HG03469 (cell line): ENCODE results near the gene REPS1.

Experiments
- ATAC-seq: cut with Tn5 transposase; IDR thresholded peaks from one replicate; pipeline ENCODE4 v1.9.1; 2021; ENCODE audit warnings: mild to moderate bottlenecking, moderate library complexity, moderate number of reproducible peaks; ENCODE audit not compliant: unreplicated experiment

The REPS1 gene

DNA sequence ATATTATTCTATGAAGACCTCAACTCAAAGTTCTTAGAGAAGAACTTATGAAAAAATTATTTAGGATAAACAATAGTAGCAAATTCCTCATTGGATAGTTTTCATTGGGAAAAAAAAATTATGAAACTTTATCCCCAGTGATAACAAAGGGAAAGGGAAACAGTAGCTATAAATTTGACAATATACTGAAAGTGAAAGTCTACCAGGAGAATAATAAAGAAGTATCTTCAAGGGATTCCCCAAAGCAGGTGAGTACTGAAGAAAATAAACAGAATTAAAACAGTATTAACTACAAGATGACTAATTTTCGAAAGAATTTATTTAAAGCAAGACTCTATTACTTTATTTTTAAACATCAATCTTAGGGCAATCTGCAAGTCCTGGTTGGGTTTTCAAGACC is 56.4 kb downstream of the REPS1 start:
- no peak for ATAC-seq

DNA sequence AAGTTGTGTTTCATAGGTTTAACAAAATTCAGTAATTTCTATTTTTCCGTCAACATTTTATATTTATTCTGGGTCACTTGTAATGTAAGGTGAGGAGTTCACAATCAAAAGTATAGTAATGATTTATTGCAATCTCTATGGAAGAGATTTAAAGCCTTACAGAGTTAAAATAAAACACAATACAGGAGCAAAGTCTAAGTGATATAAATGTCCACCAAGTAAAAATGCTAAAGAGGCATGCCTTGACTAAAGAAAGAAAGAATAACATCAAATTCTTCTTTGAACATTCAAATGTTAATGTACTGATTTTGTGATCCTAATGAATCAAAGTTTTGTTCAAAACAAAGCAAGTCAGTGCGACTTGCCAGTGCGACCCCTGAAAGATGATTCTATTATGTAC is 61.5 kb downstream of the REPS1 start:
- ATAC-seq, result no peak

DNA sequence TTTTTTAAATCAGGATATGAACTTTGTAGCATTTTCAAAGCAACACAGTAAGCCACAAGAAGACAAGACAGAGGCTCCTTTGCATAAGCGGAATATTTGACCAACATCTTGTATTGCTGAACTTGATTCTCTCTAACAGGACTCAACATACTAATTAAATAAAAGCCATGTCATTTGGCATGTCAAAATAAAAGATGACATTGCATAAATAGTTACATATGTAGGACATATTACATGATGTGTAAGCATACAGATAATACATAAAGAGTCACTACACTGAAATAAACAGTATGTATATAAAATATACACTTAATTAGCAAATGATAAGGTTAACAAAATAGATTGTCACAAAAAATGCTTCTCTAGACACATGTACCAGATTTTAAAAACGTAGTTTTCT is 62.2 kb downstream of the REPS1 start:
- ATAC-seq, result no peak

DNA sequence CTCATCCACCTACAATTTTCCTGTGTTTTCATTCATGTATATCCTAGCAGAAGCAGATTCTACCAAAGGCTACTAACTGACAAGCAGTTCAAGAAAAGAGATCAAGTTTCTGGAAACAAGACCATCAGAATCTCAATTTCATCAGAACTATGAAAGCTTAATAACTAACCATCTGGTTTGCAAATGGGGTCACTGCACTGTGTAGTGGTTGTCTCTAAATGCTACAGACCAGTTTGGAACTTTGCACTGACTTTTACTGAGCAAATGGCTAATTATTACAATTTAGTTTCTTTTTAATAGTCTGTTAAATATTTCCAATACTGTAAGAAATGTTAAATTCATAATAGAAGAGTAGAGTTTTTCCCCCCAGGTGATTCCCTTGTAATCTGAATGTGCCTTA is 64.5 kb downstream of the REPS1 start:
- no peak for ATAC-seq

DNA sequence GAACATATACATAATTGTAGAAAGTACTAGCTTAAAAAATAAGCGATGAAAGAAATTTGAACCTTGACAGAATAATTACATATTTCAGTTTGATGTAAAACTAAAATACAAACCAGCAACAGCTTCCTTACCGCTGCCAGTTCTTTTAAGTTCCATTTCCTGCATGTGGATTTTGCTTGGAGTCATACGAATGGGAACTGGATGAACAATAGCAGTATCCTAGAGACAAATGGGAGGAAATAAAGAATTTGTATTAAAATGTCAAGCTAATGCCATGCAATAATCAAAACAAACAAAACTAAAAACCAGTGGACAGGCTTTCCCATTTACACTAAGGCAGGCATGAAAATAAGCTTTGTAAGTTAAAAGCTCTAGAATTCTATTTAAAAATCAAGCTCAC is 67.1 kb downstream of the REPS1 start:
- no peak for ATAC-seq

DNA sequence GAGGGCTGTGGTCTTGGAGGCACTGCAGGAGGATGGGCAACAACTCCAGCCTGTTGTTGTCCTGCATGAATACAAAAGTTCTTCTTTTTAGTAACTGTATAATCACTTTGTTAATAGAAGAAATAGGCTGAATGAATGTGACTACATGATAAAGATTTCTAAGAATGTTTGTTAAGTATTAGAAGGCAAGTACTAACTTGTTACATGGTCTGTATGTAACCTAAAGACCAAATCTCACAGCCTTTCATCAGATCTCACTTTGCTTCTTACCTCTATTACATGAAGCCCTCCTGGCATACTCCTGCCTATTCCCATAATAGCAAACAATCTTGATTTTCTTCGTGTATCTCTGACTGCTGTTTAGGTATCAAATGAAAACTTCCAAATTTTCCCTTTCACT is 73.4 kb downstream of the REPS1 start:
- no peak for ATAC-seq

DNA sequence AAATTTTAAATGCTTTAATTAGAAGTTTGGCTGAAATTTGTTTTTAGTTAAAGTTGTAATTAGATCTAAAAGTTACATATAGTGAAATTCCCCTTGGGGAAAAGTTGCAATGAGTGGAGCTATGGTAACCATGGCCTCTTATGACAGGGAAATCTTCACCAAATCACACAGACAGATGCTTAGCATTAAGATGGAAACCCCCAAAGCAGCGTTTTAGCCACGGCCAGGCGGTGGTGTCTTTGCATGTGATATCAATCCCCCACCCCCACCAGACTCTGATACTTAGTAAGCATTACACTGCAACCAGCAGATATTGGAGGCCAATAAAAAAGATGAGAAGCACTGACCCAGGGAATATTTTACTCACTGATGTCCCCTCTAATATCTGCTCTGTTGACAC is 75.7 kb downstream of the REPS1 start:
- ATAC-seq, result no peak

DNA sequence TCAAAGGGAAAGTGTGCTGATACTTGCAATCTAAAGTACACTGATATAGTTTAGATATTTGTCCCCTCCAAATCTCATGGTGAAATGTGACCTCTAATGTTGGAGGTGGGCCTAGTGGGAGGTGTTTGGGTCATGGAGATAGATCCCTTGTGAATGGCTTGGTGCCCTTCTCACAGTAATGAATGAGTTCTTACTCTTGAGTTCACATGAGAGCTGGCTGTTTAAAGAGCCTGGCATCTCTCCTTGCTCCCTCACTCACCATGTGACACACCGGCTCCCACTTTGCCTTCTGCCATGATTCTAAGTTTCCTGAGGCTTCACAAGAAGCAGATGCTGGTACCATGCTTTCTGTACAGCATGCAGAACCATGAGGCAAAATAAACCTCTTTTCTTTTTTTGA is 78.1 kb downstream of the REPS1 start:
- no peak for ATAC-seq

DNA sequence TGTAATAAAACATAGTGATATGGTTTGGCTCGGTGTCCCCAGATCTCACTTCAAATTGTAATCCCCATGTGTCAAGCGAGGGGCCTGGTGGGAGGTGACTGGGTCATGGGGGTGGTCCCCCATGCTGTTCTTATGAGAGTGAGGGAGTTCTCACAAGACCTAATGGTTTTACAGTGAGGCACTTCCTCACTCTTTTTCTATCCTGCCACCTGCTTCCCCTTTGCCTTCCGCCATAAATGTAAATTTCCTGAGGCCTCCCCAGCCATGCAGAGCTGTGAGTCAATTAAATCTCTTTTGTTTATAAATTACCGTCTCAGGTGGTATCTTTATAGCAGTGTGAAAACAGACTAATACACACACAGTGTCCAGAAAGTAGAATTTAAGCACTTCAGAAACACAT is 78.5 kb downstream of the REPS1 start:
- ATAC-seq, result no peak

DNA sequence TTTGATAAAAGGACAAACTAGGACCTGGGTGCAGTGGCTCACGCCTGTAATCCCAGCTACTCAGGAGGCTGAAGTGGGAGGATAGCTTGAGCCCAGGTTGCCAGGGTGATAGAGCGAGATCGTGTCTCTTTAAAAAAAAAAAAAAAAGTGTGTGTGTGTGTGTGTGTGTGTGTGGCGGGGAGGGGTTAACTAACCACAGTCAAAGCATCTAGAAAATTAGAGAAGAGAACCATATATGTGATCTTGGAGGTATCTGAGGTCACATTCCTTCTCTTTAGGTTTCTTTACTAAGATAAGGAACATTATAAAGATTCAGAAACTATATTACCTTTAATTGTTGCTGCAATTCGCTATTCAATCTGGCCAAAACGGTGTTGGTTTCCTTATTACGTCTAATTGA is 80.9 kb downstream of the REPS1 start:
- ATAC-seq, result no peak

DNA sequence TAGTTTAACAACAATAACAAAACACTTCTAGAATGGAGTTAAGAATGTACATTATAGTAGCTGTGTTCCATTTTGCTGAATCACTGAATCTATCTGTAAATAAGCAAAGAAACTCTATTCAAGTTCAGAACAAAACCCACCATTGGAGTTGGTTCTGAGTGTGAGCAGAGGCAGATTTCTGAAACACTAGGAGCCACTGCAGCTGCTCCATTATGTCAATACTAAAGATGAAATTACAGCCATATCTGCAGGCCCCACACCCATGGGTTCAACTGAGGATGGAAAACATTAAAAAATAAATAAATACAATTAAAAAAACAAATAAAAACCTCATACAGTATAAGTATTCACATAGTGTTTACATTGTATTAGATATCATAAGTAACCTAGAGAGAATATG is 91.0 kb downstream of the REPS1 start:
- ATAC-seq, result no peak

DNA sequence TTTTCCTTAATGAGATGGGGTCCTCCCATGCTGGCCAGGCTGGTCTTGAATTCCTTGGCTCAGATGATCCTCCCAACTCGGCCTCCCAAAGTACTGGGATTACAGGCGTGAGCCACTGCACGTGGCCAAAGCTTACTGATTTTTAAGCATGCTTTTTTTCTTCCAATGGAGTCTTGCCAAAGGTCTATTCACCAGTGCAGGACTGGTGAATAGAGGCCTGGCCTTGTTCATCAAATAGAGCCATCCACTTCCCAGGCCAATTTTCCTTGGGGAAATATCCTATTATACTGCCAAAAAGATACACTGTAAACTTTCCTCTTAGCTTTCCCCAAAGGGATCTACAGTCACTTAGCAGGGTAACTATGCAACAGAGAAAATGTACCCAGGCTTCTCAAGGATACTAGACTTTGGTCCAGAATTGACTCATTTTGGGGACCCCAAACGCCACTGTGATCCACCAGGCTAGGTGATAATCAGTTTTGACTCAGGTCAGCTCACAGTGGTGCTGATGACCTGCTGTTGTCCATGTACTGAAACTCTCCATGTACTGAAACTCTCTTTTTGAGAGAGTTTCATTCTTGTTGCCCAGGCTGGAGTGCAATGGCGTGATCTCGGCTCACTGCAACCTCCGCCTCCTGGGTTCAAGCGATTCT is 91.8 kb downstream of the REPS1 start:
- ATAC-seq, result no peak

DNA sequence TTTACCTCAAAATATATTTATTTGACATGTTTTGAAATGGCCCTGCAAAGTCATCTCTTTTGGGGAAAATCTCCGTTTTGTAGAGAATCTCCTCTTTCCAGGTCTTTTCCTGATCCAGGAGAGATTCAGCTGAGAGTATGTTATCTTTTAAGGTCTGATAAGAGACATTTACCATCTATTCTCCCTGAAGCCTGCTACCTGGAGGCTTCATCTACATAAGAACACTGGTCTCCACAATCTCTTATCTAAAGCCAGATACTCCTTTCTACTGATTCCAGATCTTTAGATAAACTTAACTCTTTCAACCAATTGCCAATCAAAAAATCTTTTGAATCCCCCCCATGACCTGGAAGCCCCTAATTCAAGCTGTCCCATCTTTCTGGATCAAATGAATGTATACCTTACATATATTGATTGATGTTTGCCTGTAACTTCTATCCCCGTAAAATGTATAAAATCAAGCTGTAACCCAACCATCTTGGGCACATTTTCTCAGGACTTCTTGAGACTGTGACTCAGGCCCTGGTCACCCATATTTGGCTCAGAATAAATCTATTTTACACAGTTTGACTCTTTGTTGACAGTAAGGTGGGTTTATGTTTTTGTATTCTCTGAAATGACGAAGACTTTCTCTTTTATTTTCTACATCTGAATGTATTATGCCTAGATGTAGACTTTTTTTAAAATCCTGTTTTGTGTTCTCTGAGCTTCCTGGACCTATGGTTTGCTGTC is 96.6 kb downstream of the REPS1 start:
- ATAC-seq, result no peak

DNA sequence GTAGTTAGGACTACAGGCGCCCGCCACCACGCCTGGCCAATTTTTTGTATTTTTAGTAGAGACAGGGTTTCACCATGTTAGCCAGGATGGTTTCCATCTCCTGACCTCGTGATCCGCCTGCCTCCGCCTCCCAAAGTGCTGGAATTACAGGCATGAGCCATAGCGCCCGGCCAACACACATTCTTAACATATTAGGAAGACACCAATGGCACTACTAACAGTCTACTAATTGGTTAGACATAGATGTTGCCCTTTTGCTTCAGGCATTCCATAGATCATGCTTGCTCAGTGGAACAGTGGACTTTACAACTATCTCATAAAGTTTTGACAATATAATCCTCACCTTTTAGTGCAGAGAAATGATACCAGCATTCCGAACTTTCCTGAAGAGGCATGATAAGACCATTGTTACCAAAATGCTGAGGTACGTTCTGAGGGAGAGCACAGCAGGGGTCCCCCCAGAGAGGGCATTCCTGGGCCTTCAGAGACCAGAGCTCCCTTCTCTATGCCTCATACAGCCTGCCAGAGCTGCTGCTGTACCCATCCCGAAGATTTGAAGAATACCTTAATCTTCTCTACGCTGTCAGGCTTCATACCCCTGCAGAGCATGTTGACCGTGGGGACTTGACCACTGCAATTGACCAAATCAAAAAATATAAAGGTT is 102.8 kb downstream of the REPS1 start:
- ATAC-seq, result no peak

DNA sequence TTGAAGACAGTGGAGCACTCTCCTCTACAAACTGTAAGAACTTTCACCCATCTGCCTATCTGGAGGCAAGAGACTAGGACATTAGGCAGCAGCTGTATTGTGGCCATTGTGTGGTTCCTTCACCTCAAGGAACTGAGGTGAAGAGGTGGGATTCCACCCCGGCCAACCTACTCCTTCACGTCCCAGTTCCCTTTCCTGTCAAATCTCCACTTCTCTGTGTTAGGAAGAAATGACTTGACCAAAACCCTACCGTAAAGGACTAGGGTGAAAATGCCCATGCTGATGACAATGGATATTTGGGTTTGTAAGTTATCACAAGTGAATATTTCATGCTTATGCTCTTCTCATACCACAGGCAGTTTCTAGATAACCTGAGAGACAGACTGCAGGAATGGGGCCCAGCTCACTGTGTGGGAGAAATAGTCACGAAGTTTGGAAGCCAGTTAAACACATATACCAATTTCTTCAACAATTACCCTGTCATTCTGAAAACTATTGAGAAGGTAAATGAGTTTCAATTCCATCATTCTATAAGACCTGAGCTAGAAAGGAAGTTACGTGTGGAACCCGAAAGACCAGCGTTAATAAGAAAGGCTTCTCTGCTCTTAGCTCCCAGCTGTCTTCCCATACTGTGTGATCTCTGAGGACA is 105.6 kb downstream of the REPS1 start:
- peak; percentile 53 for ATAC-seq

DNA sequence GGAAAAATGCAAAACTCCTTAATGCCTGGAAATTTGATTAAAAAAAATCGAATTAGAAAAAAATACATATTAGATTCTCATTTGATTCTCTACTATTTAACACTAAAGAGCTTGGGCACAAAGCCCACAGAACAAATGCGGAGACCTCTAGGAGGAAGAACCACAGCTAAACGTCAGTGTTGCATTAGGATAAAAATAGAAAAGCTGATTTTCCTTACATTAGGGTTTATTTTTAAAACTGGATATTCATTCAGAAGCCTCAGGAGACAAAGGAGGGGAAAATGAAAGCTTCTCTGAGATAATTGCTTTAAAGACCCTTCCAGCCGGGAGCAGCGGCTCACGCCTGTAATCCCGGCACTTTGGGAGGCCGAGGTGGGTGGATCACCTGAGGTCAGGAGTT is 114.9 kb downstream of the REPS1 start:
- no peak for ATAC-seq

DNA sequence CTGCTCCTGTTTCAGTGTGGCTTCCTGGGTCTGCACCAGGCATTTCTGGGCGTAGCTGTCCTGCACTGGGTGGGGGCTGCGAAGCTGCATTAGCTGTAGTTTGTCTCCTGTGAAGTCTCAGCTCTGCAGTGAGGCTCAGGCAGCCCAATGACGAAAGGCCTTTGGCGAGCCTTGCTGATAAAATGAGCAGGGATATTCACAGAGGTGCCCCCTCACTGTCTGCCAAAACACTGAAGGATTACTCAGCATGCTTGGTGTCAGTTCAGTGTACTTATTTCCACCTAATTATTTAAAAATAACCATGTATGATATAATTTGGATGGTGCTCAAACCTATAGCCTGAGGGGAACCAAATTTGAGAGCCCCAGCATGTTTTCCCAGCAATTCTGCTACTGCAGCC is 118.7 kb downstream of the REPS1 start:
- ATAC-seq, result no peak

DNA sequence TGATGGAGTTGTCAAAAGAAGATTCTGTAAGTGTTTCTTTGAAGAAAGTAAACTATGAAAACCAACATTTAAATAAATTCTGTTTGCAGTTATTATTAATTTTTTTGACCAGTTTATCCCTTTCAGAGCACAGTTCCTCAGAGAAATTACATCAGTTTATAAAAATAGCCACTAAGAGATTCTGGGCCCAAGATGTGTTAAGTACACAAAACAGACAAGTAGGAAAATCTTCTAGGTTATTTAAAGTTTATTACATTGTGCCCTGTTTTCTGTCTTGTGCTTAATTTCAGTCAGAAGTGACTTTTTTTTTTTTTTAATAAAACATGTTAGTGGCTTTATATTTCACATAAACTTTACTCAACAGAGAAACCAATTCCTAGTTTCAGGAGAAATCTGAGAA is 119.9 kb downstream of the REPS1 start:
- no peak for ATAC-seq

DNA sequence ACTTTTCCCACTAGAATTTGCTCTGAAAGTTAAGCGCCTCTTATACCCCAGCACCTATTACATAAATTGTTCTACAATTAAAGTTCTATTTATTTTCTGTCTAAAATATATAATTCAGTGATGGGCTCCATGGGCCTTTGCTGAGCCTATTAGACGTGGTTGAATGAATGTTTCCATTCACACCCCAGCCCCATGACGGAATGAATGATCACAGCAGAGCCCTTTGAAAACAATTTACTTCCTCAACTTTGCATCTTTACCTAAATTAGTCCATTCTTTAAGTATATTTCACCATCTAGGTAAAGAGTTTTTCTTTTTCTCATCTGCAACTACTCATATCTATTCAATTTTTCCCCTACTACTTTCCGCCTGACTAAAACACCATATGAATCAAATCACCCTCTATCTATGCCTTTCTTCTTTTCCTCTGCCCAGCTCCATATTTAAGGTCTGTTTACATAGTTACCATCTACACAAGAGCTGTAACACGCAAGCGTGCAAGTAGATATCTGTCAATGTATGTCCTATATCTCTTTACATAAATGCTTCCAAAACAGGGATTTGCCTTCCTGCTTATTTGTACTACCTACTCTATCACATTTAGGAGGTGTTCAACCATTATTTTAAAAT is 122.5 kb downstream of the REPS1 start:
- no peak for ATAC-seq

DNA sequence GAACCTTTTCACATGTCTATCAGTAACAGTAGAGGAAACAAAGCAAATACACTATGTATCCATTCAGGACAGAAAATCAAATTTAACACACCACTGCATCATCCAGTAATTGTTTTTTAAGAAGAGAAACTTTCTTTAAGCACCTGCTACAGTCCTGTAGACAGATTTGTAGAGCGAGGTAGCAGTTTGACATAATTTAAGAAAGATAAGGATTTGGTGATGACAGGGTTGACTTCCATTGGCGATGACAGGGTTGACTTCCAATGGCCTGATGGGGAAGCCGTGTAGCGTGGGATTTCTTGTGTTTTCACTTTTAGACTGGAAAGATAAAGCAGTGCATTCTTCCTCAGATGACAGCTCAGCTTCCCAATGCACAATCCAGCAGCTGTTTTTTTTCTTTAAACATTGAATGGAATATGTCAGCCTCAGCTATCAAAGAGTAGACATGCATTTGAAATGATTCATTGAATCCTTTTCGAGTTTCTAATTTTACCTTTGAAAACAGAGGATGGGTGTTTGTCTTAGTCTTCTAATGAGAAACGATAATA is 123.6 kb downstream of the REPS1 start:
- ATAC-seq, result no peak

DNA sequence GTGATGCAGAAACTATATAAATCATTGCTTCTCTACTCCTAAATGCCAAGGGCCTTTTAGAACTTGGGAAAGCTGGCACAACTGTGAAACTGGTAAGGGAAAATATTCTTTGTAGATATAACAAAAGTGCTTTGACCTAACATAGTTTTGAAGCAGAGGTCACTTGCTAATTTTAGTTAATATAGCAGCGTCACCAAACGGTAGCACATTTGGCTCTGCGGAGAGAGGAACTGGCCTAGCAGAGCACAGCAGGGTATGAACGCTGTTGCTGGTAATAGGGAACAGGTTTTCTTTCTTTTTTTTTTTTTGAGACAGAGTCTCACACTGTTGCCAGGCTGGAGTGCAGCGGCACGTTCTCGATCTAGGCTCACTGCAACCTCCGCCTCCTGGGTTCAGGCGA is 124.7 kb downstream of the REPS1 start:
- ATAC-seq, result no peak
